ENCODE data around the gene TRAPPC3L.

The TRAPPC3L gene

DNA sequence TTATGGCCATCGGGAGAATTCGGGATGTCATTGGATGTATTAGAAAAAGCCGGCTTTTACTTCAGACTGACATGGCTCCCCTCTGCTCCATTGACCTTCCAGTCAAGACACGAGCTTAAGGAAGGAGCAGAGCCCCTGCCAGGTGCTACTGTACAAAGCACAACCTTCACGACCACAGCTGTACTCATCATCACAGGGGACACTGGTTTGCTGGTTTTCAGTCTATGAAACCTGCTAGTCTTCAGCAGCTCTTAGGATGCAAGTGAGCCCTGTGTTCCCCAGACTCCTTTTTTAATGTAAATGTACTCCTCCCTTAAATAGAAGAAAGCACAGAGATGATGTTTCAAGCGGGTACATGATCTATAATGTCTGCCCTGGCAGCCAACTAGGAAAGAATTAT lies 1.9 kb upstream of the TRAPPC3L start:
- DNase-seq, result no peak
- H3K4me3 ChIP-seq (ENCODE audit: control insufficient read depth in 1 of 7, extremely low read depth in 1 of 7, insufficient read depth in 4 of 7, low read depth in 2 of 7, low read length in 6 of 7), result no peak overlapping the region
- no peaks in the 10 kb centered on the region for H3K9me3 ChIP-seq (ENCODE audit: control extremely low read depth in 1 of 5, control insufficient read depth in 4 of 5, insufficient read depth in 2 of 5, low read depth in 1 of 5, low read length in 4 of 5)
- H3K27me3 ChIP-seq (replicated peaks in 2 of 5; ENCODE audit: control insufficient read depth in 4 of 5, insufficient read depth in 5 of 5, low read length in 4 of 5), result no peaks in the 10 kb centered on the region
- H3K27ac ChIP-seq (ENCODE audit: insufficient read depth in 1 of 2, low read depth in 1 of 2, low read length in 2 of 2, poor library complexity in 1 of 2, severe bottlenecking in 2 of 2), result no peak overlapping the region
- no peaks in the 10 kb centered on the region for H3K36me3 ChIP-seq (ENCODE audit: control insufficient read depth in 4 of 4, insufficient read depth in 4 of 4, low read length in 3 of 4)
- ChIA-PET POLR2A (no interaction called here), CTCF (interaction anchor here (1.0 to 1.3 kb wide), 2 partner anchors 14 kb away, joined by 3 to 4 read pairs; no protein-coding TSS in a partner anchor)
- H3K4me1 ChIP-seq (ENCODE audit: control extremely low read depth in 1 of 4, control insufficient read depth in 4 of 4, insufficient read depth in 4 of 4, low read length in 3 of 4), result no peaks in the 10 kb centered on the region
- WGBS (ENCODE audit: insufficient coverage), result 96% methylated on average over 5 of the region's 6 CpGs

DNA sequence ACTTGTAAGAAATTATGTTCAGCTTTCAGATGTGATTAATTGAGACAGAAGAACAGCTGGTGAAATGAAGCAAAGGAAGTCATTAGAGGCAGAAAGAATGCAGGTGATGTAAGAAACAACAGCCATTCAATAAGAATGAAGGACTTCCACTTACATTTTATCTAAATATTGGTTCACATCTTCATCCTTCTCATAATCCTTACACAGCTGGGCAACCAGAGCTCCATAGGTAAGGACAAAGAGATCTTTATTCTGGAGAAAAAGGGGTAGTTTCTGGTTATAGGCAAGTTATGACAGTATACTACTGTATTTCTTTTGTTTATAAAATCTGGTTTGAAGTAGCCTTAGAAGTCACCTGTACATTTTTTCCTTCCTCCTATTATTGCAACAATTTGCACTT lies 2.3 kb downstream of the TRAPPC3L start:
- DNase-seq, result no peak
- CTCF ChIA-PET, result interaction anchor here (1.2 to 2.7 kb wide), 3 partner anchors 10 to 20 kb away, joined by 3 to 15 read pairs (median 4); no protein-coding TSS in a partner anchor

DNA sequence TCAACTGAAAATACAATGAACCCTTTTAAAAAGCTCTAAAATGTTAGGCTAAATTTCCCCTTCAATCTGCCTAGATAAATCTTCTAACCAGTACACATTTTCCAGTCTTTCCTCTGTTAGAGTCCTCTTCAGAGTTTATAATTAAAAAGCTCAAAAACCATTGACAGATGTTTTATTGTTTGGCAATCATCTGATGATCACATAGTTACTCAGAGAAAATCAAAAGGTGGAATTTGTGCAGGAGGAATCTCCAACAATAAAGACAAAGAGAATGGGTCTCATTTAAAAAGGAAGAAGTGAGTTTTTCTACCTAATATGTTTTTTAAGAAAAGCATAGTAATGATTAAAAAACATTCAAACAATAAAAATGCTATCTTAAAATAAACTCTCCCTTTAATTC lies 3.1 kb downstream of the TRAPPC3L start:
- H3K4me3 ChIP-seq (ENCODE audit: control insufficient read depth in 1 of 7, extremely low read depth in 1 of 7, insufficient read depth in 4 of 7, low read depth in 2 of 7, low read length in 6 of 7), result no peak overlapping the region
- H3K27me3 ChIP-seq (replicated peaks in 2 of 5; ENCODE audit: control insufficient read depth in 4 of 5, insufficient read depth in 5 of 5, low read length in 4 of 5), result peaks cover 0 to 2% (median 0%) of the 10 kb centered on the region in 5 experiments
- H3K27ac ChIP-seq (ENCODE audit: insufficient read depth in 1 of 2, low read depth in 1 of 2, low read length in 2 of 2, poor library complexity in 1 of 2, severe bottlenecking in 2 of 2), result no peak overlapping the region
- H3K4me1 ChIP-seq (ENCODE audit: control extremely low read depth in 1 of 4, control insufficient read depth in 4 of 4, insufficient read depth in 4 of 4, low read length in 3 of 4), result no peaks in the 10 kb centered on the region
- CTCF ChIA-PET, result interaction anchor here (1.1 to 3.5 kb wide), 9 partner anchors 9 to 273 kb away, joined by 3 to 16 read pairs (median 9); no protein-coding TSS in a partner anchor
- H3K9me3 ChIP-seq (ENCODE audit: control extremely low read depth in 1 of 5, control insufficient read depth in 4 of 5, insufficient read depth in 2 of 5, low read depth in 1 of 5, low read length in 4 of 5), result no peaks in the 10 kb centered on the region
- POLR2A ChIA-PET, result interaction anchor here (1.6 kb wide), 1 partner anchor 263 kb away, joined by 3 read pairs; the partner anchor contains the start of gene TSPYL1
- no peak for DNase-seq
- no peaks in the 10 kb centered on the region for H3K36me3 ChIP-seq (ENCODE audit: control insufficient read depth in 4 of 4, insufficient read depth in 4 of 4, low read length in 3 of 4)

More for the DNA sequence above, 2.3 kb downstream of the TRAPPC3L start:
- POLR2A ChIA-PET, result no interaction called here
- Histone ChIP-seq H3K9me3 (ENCODE audit: control extremely low read depth in 1 of 5, control insufficient read depth in 4 of 5, insufficient read depth in 2 of 5, low read depth in 1 of 5, low read length in 4 of 5) (no peaks in the 10 kb centered on the region), H3K27me3 (replicated peaks in 2 of 5; ENCODE audit: control insufficient read depth in 4 of 5, insufficient read depth in 5 of 5, low read length in 4 of 5) (peaks cover 0 to 2% (median 0%) of the 10 kb centered on the region in 5 experiments), H3K4me3 (ENCODE audit: control insufficient read depth in 1 of 7, extremely low read depth in 1 of 7, insufficient read depth in 4 of 7, low read depth in 2 of 7, low read length in 6 of 7) (no peak overlapping the region), H3K27ac (ENCODE audit: insufficient read depth in 1 of 2, low read depth in 1 of 2, low read length in 2 of 2, poor library complexity in 1 of 2, severe bottlenecking in 2 of 2) (no peak overlapping the region), H3K4me1 (ENCODE audit: control extremely low read depth in 1 of 4, control insufficient read depth in 4 of 4, insufficient read depth in 4 of 4, low read length in 3 of 4) (no peaks in the 10 kb centered on the region), H3K36me3 (ENCODE audit: control insufficient read depth in 4 of 4, insufficient read depth in 4 of 4, low read length in 3 of 4) (no peaks in the 10 kb centered on the region)

DNA sequence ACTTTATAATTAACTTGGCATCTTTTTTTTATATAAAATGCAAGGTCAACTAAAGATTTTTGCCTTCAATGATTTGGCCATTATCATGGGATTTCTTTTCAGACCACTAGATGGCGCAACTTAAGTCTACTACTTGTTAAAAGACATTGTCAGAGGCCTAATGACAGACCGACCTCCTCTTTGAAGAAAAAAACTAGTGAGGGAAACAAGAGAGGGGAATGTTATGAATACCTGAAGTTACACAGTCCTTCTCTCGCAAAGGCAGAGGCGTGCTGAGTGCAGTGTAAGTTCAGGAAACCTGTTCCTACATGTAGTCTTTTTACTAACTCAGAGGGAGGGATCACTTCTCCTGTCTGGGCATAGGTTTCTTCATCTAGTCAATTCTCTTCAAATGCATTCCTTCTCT lies 9.3 kb downstream of the TRAPPC3L start:
- H3K27me3 ChIP-seq (replicated peaks in 2 of 5; ENCODE audit: control insufficient read depth in 4 of 5, insufficient read depth in 5 of 5, low read length in 4 of 5), result peaks cover 0 to under 1% (median 0%) of the 10 kb centered on the region in 5 experiments
- DNase-seq, result peak; percentile 72 to 82 (median 79)
- no peak overlapping the region for H3K27ac ChIP-seq (ENCODE audit: insufficient read depth in 1 of 2, low read depth in 1 of 2, low read length in 2 of 2, poor library complexity in 1 of 2, severe bottlenecking in 2 of 2)
- no peaks in the 10 kb centered on the region for H3K9me3 ChIP-seq (ENCODE audit: control extremely low read depth in 1 of 5, control insufficient read depth in 4 of 5, insufficient read depth in 2 of 5, low read depth in 1 of 5, low read length in 4 of 5)
- no peak overlapping the region for H3K4me3 ChIP-seq (ENCODE audit: control insufficient read depth in 1 of 7, extremely low read depth in 1 of 7, insufficient read depth in 4 of 7, low read depth in 2 of 7, low read length in 6 of 7)
- H3K4me1 ChIP-seq (ENCODE audit: control extremely low read depth in 1 of 4, control insufficient read depth in 4 of 4, insufficient read depth in 4 of 4, low read length in 3 of 4), result no peaks in the 10 kb centered on the region
- H3K36me3 ChIP-seq (ENCODE audit: control insufficient read depth in 4 of 4, insufficient read depth in 4 of 4, low read length in 3 of 4), result no peaks in the 10 kb centered on the region
- CTCF ChIA-PET, result interaction anchor here (1.3 to 4.5 kb wide), 4 partner anchors 25 to 253 kb away, joined by 4 to 30 read pairs (median 9); no protein-coding TSS in a partner anchor
- POLR2A ChIA-PET, result no interaction called here
- 11% methylated on average over 4 of the region's 4 CpGs for WGBS (ENCODE audit: insufficient coverage)

DNA sequence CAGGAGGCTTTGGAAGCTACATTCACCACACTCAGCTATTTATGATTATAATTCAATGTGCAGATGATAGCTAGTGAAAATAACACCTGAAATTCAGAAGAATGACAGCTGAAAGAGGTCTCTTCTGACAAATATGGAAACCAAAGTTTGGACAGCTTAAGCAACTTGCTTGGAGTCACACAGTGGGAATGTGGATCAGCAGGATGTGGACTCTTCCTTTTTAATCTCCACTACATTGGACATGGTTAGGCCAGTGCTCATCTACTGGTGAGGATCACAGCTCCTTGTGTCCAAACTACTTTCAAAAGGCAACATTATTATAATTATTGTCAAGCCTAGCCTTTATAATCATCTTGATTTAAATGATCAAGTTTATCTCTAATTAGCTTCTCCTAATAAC lies 10.4 kb downstream of the TRAPPC3L start:
- peaks cover 0 to 2% (median 0%) of the 10 kb centered on the region in 4 experiments for H3K4me1 ChIP-seq (ENCODE audit: control extremely low read depth in 1 of 4, control insufficient read depth in 4 of 4, insufficient read depth in 4 of 4, low read length in 3 of 4)
- no peaks in the 10 kb centered on the region for H3K9me3 ChIP-seq (ENCODE audit: control extremely low read depth in 1 of 5, control insufficient read depth in 4 of 5, insufficient read depth in 2 of 5, low read depth in 1 of 5, low read length in 4 of 5)
- H3K27me3 ChIP-seq (replicated peaks in 2 of 5; ENCODE audit: control insufficient read depth in 4 of 5, insufficient read depth in 5 of 5, low read length in 4 of 5), result no peaks in the 10 kb centered on the region
- POLR2A ChIA-PET, result no interaction called here
- DNase-seq, result no peak
- H3K4me3 ChIP-seq (ENCODE audit: control insufficient read depth in 1 of 7, extremely low read depth in 1 of 7, insufficient read depth in 4 of 7, low read depth in 2 of 7, low read length in 6 of 7), result no peak overlapping the region
- H3K36me3 ChIP-seq (ENCODE audit: control insufficient read depth in 4 of 4, insufficient read depth in 4 of 4, low read length in 3 of 4), result no peaks in the 10 kb centered on the region
- CTCF ChIA-PET, result interaction anchor here (0.5 to 4.5 kb wide), 26 partner anchors 10 to 318 kb away, joined by 3 to 58 read pairs (median 4); partner anchors contain the start of genes CALHM5, RWDD1 and TRAPPC3L
- H3K27ac ChIP-seq (ENCODE audit: insufficient read depth in 1 of 2, low read depth in 1 of 2, low read length in 2 of 2, poor library complexity in 1 of 2, severe bottlenecking in 2 of 2), result no peak overlapping the region

DNA sequence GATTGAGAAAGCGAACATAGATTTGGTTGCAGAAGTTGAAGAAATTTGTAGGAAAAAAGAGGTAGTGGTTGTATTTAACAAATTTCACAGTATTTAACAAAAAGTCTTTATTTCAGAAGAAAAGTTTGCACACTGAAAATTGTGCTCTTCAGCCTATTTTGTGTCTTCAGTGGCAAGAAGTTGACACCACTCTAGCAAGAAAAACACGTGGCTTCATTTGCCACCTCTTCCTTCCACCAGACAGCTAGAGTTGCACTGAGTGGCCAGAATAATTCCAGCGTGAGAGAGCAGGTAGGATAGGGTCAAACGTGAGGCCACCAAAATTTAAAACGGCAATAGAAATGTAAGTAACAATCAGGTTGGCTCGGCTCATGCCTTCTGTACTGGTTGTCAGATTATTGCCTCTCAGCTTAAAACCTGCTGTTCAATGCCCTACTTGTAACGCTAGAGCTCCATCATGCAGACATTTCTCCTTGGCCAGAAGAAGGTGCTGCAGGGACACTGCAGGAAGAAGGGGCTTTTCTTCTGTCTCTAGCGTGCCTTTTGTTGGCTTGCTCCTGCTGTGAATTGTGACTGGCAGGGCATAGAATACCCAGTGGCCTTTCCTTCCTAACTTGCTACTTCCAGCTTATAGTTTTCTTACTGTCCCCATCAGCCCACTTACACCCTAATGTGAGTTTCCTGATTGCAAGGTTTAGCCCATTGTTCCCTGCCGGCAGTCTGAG lies 12.1 kb downstream of the TRAPPC3L start:
- Histone ChIP-seq H3K4me3 (ENCODE audit: control insufficient read depth in 1 of 7, extremely low read depth in 1 of 7, insufficient read depth in 4 of 7, low read depth in 2 of 7, low read length in 6 of 7) (no peak overlapping the region), H3K27ac (ENCODE audit: insufficient read depth in 1 of 2, low read depth in 1 of 2, low read length in 2 of 2, poor library complexity in 1 of 2, severe bottlenecking in 2 of 2) (no peak overlapping the region), H3K36me3 (ENCODE audit: control insufficient read depth in 4 of 4, insufficient read depth in 4 of 4, low read length in 3 of 4) (no peaks in the 10 kb centered on the region), H3K27me3 (replicated peaks in 2 of 5; ENCODE audit: control insufficient read depth in 4 of 5, insufficient read depth in 5 of 5, low read length in 4 of 5) (no peaks in the 10 kb centered on the region), H3K9me3 (ENCODE audit: control extremely low read depth in 1 of 5, control insufficient read depth in 4 of 5, insufficient read depth in 2 of 5, low read depth in 1 of 5, low read length in 4 of 5) (no peaks in the 10 kb centered on the region), H3K4me1 (ENCODE audit: control extremely low read depth in 1 of 4, control insufficient read depth in 4 of 4, insufficient read depth in 4 of 4, low read length in 3 of 4) (peaks cover 0 to 9% (median 2%) of the 10 kb centered on the region in 4 experiments)
- 92% methylated on average over 8 of the region's 9 CpGs for WGBS (ENCODE audit: insufficient coverage)
- DNase-seq, result no peak
- ChIA-PET POLR2A (no interaction called here), CTCF (interaction anchor here (0.7 to 4.5 kb wide), 26 partner anchors 9 to 311 kb away, joined by 3 to 58 read pairs (median 4); partner anchors contain the start of gene CALHM4)
